MM.1S (cell line): ENCODE measurements around the gene IFT74.

ENCODE experiments used
- DNase-seq: peaks from one replicate; pipeline ENCODE4 v3.0.0-alpha.2; 2015
- H2AFZ ChIP-seq: fragments of 300-600 bp; sonication (generic); 2 replicates; pipeline ENCODE4 v1.6.0; 2016; ENCODE audit warnings: antibody characterized with exemption, low read length
- H3F3A ChIP-seq: fragments of 300-600 bp; sonication (generic); 2 replicates; pipeline ENCODE4 v1.6.1; 2016; ENCODE audit warnings: mild to moderate bottlenecking, antibody characterized with exemption, low read length, moderate library complexity, mixed read lengths; ENCODE audit not compliant: insufficient read depth
- H3K27ac ChIP-seq: fragments of 300-600 bp; sonication (generic); 2 replicates; pipeline ENCODE4 v1.5.1; 2016; ENCODE audit warnings: mild to moderate bottlenecking, low read length
- H3K27me3 ChIP-seq: fragments of 300-600 bp; sonication (generic); replicated peaks from 2 replicates; pipeline ENCODE4 v1.6.0; 2016; ENCODE audit warnings: low read length; ENCODE audit not compliant: insufficient read depth
- H3K36me3 ChIP-seq: fragments of 300-600 bp; sonication (generic); replicated peaks from 2 replicates; pipeline ENCODE4 v1.6.1; 2016; ENCODE audit warnings: mild to moderate bottlenecking, low read length, mixed read lengths; ENCODE audit not compliant: insufficient read depth
- H3K4me1 ChIP-seq: fragments of 300-600 bp; sonication (generic); 2 replicates; pipeline ENCODE4 v1.6.1; 2016; ENCODE audit warnings: low read length, mixed read lengths
- H3K4me2 ChIP-seq: fragments of 300-600 bp; sonication (generic); 2 replicates; pipeline ENCODE4 v1.6.0; 2016; ENCODE audit warnings: low read depth, low read length
- H3K4me3 ChIP-seq: fragments of 300-600 bp; sonication (generic); 2 replicates; pipeline ENCODE4 v1.5.1; 2016; ENCODE audit warnings: low read length, mixed read lengths
- H3K79me2 ChIP-seq: fragments of 300-600 bp; sonication (generic); 2 replicates; pipeline ENCODE4 v1.6.1; 2016; ENCODE audit warnings: mixed run types, low read length, mixed read lengths
- H3K9ac ChIP-seq: fragments of 300-600 bp; sonication (generic); 2 replicates; pipeline ENCODE4 v1.6.1; 2016; ENCODE audit warnings: low read length, mixed read lengths
- H3K9me2 ChIP-seq: fragments of 300-600 bp; sonication (generic); replicated peaks from 2 replicates; pipeline ENCODE4 v1.6.1; 2016; ENCODE audit warnings: mild to moderate bottlenecking, low read length, mixed read lengths; ENCODE audit not compliant: insufficient read depth
- H3K9me3 ChIP-seq: fragments of 300-600 bp; sonication (generic); replicated peaks from 2 replicates; pipeline ENCODE4 v1.6.1; 2016; ENCODE audit warnings: mild to moderate bottlenecking, low read length, mixed read lengths; ENCODE audit not compliant: insufficient read depth
- H4K20me1 ChIP-seq: fragments of 300-600 bp; sonication (generic); 2 replicates; pipeline ENCODE4 v1.6.1; 2016; ENCODE audit warnings: mild to moderate bottlenecking, low read length, moderate library complexity, mixed read lengths; ENCODE audit not compliant: insufficient read depth
- EZH2 ChIP-seq: fragments of 300-600 bp; sonication (generic); optimal IDR thresholded peaks from 2 replicates; pipeline ENCODE3; 2017; ENCODE audit warnings: low read depth, mild to moderate bottlenecking, antibody characterized with exemption, low read length, mixed read lengths
- EZH2phosphoT487 ChIP-seq: fragments of 300-600 bp; sonication (generic); IDR thresholded peaks from 2 replicates; pipeline ENCODE4 v1.6.1; 2018; ENCODE audit warnings: antibody characterized with exemption, low read length
- TF ChIP-seq, protein P1 (sequence below): fragments of 300-600 bp; sonication (generic); IDR thresholded peaks from 2 replicates; pipeline ENCODE4 v1.5.1; 2016; ENCODE audit warnings: antibody characterized with exemption, low read length, mixed read lengths

The IFT74 gene

DNA sequence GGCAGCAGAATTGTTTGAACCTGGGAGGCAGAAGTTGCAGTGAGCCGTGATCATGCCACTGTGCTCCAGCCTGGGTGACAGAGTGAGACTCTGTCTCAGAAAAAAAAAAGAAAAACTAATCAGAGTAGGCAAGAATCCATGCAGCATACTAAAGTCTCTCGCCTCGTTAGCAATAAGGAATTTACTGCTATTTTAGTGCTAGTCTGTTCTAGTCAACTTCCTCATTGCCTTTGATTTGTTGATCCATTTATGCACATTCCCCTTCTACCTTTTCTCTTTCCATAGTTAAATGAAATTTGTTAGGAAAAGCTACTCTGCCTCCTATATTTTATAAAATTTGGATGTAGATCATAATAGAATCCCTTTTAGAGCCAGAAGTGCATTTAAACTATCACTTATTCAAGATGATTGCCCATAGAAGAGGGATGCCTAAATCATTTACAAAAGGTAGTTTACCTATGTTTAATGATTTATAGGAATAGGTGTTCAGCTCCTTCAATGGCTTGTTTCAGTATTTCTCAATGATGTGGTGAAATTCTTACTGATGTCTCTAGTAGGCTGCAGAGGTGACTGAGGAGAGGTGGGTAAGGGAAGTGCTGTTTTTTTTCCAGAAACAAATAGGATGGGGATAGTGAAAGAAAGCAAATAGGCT lies 47.3 kb downstream of the IFT74 start:
- TF ChIP-seq, protein P1, sequence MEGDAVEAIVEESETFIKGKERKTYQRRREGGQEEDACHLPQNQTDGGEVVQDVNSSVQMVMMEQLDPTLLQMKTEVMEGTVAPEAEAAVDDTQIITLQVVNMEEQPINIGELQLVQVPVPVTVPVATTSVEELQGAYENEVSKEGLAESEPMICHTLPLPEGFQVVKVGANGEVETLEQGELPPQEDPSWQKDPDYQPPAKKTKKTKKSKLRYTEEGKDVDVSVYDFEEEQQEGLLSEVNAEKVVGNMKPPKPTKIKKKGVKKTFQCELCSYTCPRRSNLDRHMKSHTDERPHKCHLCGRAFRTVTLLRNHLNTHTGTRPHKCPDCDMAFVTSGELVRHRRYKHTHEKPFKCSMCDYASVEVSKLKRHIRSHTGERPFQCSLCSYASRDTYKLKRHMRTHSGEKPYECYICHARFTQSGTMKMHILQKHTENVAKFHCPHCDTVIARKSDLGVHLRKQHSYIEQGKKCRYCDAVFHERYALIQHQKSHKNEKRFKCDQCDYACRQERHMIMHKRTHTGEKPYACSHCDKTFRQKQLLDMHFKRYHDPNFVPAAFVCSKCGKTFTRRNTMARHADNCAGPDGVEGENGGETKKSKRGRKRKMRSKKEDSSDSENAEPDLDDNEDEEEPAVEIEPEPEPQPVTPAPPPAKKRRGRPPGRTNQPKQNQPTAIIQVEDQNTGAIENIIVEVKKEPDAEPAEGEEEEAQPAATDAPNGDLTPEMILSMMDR = no peak
- TF ChIP-seq EZH2 (no peak), EZH2phosphoT487 (no peak)
- Histone ChIP-seq H3K27ac (no peak overlapping the region), H3K9ac (no peak overlapping the region), H3K4me3 (no peak overlapping the region), H4K20me1 (no peaks in the 10 kb centered on the region), H3K27me3 (no peaks in the 10 kb centered on the region), H3K79me2 (no peaks in the 10 kb centered on the region), H3K9me3 (no peaks in the 10 kb centered on the region), H3F3A (no peaks in the 10 kb centered on the region), H3K4me1 (no peaks in the 10 kb centered on the region), H3K36me3 (no peaks in the 10 kb centered on the region), H2AFZ (no peak overlapping the region), H3K9me2 (no peaks in the 10 kb centered on the region), H3K4me2 (no peak overlapping the region)
- DNase-seq = no peak

DNA sequence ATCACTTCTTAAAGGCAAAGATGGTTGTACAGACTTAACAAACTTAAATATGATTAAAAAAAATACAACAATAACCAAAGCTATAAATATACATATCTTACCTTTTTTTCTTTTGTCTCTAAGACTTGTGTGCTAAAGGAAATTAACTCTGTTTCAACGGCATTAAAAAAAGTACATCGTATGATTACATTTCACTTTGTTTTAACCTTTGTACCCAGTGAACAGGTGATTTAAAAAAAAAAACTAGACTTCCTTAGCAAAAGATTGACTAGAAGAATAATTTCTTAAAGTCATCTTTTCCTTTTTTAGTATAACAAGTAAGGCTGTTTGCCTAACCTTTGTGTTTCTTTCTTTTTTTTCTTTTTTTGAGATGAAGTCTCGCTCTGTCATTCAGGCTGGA lies 49.3 kb downstream of the IFT74 start, which contains the start of gene LRRC19:
Gene LRRC19 (minus strand): TSS at position 182 of the 400 bp plus-strand sequence. CDS start 5,978 bp downstream, outside the sequence.
- Histone ChIP-seq H2AFZ (no peak within 1 kb of the TSS), H3K4me1 (no peaks in the 10 kb centered on the region), H3K79me2 (no peaks in the 10 kb centered on the region), H3K27me3 (no peaks in the 10 kb centered on the region), H3K4me3 (no peak within 1 kb of the TSS), H3F3A (no peaks in the 10 kb centered on the region), H3K9me3 (no peaks in the 10 kb centered on the region), H3K36me3 (no peaks in the 10 kb centered on the region), H3K4me2 (no peak within 1 kb of the TSS), H3K27ac (no peak within 1 kb of the TSS), H3K9ac (no peak within 1 kb of the TSS), H3K9me2 (no peaks in the 10 kb centered on the region), H4K20me1 (no peaks in the 10 kb centered on the region)
- no peak for DNase-seq
- TF ChIP-seq, protein P1 = no peak
- TF ChIP-seq EZH2phosphoT487 (no peak), EZH2 (no peak)

DNA sequence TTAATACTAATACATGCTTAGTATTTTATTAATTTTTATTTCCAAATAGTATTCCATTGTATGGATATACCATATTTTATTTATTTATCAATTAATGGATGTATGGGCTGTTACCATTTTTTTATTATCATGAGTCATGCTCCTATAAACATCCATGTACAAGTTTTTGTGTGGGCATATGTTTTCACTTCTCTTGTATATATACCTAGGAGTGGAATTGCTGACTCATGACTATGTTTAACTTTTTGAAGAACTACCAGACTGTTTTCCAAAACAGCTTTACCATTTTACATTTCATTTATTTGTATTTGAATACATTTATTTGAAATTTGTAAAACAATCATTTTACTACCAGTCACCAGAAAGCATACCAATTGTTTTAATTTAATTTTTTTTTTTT lies 63.4 kb downstream of the IFT74 start:
- Histone ChIP-seq H2AFZ (no peak overlapping the region), H3K27me3 (no peaks in the 10 kb centered on the region), H3F3A (no peaks in the 10 kb centered on the region), H4K20me1 (no peaks in the 10 kb centered on the region), H3K27ac (no peak overlapping the region), H3K4me3 (no peak overlapping the region), H3K9me2 (no peaks in the 10 kb centered on the region), H3K9ac (no peak overlapping the region), H3K79me2 (no peaks in the 10 kb centered on the region), H3K4me2 (no peak overlapping the region), H3K9me3 (no peaks in the 10 kb centered on the region), H3K36me3 (no peaks in the 10 kb centered on the region), H3K4me1 (no peaks in the 10 kb centered on the region)
- DNase-seq = no peak
- TF ChIP-seq EZH2phosphoT487 (no peak), EZH2 (no peak)
- TF ChIP-seq, protein P1 = no peak
